ENCODE data around the gene MTA3.
A peak's percentile ranks its signal among the peaks of the same experiment; 100 is the strongest.
"Not testable (repeated sequence)": the region's sequence is repeated elsewhere in the genome, so short reads cannot be mapped to it uniquely, and the experiment has no call there.

MTA3 gene

DNA sequence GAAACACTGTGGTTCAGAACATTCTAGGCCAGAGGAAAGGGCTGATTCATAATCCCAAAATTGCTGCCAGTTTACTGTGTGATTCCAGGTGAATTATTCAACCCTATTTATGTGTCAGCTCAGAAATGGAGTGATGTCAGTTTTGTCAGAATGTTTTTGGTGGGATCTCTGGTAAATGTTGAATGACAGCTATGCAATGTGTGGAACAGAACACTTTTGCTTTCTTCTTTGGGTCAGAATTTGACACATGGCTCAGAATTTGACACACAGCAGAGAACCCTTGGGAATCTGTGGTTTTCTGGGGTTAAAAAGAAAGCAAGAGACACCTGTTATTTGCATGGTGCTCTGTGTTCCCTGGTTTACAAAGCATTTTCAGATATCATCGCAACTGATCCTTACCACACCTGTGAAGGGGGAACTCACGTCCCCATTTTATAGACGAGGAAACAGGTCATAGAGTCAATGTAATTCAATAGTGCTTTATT lies 1.6 kb upstream of the MTA3 start:
- peak overlapping the region; percentile 64 for H3K27ac ChIP-seq
- no peak for DNase-seq (ENCODE audit: low read depth, low spot score)

DNA sequence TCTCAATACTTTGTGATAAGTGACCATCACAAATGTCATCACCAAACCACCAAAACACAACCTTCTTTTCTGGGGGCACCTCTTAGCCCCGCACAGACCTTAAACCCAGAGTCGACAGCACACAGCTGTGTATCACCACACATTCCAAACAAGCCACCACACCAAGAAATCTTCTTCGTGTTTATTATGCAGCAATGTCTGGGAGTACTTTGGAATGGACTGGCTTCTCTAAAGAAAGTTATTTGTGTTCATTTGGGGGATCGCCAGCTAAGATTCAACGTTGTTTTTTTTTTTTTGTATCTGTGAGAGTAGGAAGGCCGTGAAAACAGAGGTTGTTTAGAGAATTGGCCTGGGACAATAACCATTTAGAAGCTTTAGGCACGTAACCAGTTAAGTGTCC lies 1.1 kb upstream of the MTA3 start:
- no peak for DNase-seq (ENCODE audit: low read depth, low spot score)
- H3K27ac ChIP-seq, result peak overlapping the region; percentile 64

DNA sequence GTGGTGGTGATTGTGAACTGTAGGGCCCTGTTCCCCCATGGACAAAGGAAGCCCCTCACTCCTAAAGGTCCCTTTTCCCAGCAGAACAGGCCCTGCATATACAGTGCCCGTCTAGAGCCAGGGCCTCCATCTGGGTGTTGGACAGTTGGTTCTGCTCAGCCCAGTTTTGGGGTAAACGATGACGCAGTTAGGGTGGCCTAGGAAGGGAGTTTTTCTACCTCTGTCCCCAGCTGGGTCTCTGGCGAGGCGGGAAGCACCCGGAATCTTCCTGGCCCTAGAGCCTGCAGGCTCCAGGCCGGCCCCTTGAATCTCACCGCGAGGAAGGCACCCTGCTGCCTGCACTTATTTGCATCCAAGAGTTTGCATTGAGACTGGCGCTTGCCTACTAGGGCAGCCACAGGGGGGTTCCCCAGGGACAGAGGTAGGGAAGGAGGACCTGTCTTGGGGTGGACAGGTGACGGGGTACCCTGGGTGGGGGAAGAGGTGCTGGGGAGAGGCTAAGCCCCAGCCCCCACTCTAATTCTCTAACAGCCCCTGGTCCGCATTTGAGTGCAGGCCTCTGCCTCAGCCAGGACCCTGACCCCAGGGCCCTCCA lies 529 bp upstream of the MTA3 start:
- H3K27ac ChIP-seq, result peak overlapping the region; percentile 64
- DNase-seq (ENCODE audit: low read depth, low spot score), result no peak

DNA sequence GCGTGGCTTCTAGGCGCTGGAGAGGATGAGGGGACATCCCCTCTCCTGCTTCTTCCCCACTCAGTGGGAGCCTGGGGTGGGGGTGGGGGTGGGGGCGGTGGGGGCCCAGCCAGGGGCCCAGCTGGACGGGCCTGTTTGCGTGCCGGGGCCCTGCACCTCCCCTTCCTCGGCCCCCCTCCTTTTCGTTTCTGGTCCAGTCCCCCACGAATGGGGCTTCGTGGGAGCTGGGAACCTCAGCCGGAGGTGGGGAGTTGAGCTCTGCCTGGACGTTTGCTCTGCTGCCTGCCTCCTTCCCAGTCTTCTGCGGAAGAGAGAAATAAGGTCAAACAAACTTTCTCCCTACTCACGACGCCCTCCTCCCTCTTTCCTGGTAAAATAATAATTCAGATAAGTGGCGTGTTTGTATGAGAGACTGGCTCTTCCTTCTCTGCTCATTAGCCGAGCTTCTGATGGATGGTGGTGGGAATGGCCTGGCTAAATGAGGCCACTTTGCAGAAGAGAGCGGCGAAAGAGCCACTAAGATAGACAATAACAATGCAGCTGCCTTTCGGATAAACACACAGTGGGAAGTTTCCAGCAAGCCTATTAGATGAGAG lies 782 bp downstream of the MTA3 start:
- DNase-seq (ENCODE audit: low read depth, low spot score), result no peak
- H3K27ac ChIP-seq, result peak overlapping the region; percentile 64

DNA sequence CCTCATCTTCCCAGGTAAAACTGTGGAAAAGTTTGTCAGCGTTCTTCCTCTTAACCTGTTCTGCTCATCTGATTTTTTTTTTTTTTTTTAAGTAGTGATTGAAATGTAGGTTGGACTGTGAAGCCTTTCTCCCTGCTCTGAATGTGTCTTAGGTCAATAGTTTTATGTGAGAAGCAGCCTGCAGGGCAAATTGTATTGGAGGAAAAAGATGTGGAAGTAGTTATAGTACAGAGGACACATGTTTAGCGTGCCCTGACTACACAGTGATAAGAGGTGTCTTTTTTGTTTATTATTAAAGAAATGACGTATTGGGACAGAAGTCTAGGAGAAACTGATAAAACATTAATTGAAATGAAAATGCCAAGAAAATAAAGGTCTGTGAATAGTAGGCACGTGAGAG lies 1.5 kb downstream of the MTA3 start:
- DNase-seq (ENCODE audit: low read depth, low spot score), result no peak
- peak overlapping the region; percentile 64 for H3K27ac ChIP-seq

DNA sequence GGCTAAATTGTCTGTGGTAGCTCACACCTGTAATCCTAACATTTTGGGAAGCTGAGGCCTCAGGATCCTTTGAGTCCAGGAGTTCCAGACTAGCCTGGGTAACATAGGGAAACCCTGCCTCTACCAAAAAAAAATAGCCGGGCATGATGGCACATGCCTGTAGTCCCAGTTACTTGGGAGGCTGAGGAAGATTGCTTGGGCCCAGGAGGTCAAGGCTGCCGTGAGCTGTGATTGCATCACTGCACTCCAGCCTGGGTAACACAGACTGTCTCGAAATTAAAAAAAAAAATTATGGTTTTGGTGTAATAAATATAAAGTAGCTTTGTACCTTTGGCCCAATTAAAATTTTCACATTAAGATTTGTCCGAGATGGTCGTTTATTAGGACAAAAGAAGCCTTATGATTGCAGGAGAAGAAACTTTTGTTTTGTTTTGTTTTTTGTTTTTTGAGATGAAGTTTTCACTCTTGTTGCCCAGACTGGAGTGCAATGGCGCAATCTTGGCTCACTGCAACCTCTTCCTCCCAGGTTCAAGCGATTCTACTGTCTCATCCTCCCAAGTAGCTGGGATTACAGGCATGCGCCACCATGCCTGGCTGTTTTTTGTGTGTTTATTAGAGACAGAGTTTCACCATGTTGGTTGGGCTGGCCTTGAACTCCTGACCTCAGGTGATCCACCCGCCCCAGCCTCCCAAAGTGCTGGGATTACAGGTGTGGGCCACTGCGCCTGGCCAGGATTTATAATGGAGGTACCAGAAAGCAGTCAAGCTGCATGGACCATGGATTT lies 4.1 kb downstream of the MTA3 start:
- DNase-seq (ENCODE audit: low read depth, low spot score), result no peak
- H3K27ac ChIP-seq, result peak overlapping the region; percentile 21

DNA sequence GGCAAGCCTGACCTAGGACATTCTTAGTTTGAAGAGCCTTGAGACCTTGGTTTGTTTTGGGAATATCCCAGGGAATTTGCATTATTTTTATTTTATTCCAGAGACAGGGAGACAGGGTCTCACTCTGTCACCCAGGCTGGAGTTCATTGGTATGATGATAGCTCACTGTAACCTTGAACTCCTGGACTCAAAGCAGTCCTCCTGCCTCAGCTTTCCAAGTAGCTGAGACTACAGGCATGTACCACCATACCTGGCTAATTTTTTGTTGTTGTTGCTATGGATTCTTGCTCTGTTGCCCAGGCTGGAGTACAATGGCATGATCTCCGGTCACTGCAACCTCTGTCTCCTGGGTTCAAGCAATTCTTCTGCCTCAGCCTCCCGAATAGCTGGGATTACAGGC lies 4.8 kb downstream of the MTA3 start:
- no peak overlapping the region for H3K27ac ChIP-seq
- DNase-seq (ENCODE audit: low read depth, low spot score), result no peak

DNA sequence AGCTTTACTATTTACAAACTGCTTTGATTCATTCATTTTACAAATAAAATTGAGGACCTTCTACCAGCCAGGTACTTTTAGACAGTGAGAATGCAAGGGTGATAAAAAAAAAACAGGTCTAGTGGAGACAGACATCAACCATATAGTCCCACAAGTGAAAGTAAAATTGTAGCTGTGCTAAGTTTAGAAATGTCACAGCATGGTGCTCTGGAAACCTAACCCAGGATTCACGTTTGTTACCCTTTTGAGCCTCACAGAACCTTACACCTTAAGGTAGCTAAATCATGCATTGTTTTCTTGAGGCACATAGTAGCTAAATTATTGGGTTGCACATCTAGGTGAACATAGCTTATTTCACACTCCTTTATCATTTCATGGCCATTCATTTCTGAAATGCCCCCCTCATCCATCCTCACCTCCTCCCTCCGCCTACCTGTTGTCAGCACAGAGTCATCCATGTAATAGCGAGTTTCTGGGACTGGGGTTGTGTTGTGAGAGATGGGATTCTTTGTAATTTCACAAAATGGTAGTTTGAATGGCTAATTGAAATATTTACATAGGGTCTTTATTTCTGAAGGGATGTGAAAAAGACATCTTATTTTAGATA lies 7.1 kb downstream of the MTA3 start:
- no peak overlapping the region for H3K27ac ChIP-seq
- no peak for DNase-seq (ENCODE audit: low read depth, low spot score)

DNA sequence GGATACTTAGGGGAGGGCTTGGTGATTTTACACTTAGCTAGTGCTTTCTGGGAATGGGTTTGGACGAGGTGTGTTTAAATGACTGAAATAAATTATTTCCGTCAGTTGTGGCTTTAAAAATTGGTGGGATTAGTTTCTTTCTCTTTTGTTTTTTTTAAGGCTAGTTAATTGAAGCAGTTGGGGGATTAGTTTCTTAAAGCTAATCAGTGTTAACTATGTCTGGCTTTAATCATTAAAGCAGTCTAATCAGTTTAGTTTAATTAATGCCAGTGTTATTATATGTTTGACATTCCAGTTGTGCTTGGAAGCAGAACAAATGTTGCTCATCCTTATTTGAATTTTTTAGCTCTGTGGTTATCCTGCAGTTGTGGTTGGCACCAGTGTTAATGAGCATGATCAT lies 10.2 kb downstream of the MTA3 start:
- DNase-seq (ENCODE audit: low read depth, low spot score), result no peak
- H3K27ac ChIP-seq, result no peak overlapping the region

DNA sequence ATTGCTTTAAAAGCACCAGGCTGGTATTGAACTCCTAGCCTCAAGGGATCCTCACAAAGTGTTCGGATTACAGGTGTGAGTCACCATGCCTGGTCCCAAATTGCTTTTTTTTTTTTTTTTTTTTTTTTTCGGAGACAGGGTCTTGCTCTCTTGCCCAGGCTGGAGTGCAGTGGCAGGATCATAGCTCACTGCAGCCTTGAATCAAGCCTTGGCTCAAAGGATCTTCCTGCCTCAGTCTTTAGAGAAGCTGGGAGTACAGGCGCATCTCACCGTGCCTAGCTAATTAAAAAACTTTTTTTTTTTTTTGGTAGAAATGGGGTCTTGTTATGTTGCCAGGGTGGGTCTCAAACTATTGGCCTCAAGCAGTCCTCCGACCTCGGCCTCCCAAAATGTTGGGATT lies 12.8 kb downstream of the MTA3 start:
- no peak for DNase-seq (ENCODE audit: low read depth, low spot score)

DNA sequence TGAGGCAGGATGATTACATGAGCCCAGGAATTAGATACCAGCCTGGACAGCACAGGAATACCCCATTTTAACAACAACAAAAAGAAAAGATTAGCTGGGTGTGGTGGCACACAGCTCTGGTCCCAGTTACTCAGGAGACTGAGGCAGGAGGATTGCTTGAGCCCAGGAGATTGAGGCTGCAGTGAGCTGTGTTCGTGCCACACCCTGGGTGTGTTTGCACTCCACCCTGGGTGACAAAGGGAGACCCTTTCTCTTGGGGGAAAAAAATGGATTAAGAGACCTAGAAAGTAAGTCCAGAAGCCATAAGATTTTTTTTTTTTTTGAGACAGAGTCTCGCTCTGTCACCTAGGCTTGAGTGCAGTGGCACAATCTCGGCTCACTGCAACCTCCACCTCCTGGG lies 16.2 kb downstream of the MTA3 start:
- not testable (repeated sequence) for DNase-seq (ENCODE audit: low read depth, low spot score); H3K27ac ChIP-seq

More for the DNA sequence above, 12.8 kb downstream of the MTA3 start:
- H3K27ac ChIP-seq, result no peak overlapping the region

DNA sequence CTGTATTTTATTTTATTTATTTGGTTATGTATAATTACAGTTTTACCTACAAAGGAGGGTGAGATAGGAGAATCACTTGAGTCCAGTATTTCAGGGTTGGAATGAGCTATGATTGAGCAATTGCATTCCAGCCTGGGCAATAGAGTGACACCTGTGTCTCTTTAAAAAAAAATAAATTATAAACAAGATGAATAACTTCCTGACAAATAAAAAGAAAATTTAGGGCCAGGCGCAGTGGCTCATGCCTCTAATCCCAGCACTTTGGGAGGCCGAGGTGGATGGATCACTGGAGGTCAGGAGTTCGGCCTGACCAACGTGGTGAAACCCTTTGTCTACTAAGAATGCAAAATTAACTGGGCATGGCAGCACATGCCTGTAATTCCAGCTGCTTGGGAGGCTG lies 17.3 kb downstream of the MTA3 start:
- DNase-seq (ENCODE audit: low read depth, low spot score), result no peak
- H3K27ac ChIP-seq, result peak overlapping the region; percentile 23

DNA sequence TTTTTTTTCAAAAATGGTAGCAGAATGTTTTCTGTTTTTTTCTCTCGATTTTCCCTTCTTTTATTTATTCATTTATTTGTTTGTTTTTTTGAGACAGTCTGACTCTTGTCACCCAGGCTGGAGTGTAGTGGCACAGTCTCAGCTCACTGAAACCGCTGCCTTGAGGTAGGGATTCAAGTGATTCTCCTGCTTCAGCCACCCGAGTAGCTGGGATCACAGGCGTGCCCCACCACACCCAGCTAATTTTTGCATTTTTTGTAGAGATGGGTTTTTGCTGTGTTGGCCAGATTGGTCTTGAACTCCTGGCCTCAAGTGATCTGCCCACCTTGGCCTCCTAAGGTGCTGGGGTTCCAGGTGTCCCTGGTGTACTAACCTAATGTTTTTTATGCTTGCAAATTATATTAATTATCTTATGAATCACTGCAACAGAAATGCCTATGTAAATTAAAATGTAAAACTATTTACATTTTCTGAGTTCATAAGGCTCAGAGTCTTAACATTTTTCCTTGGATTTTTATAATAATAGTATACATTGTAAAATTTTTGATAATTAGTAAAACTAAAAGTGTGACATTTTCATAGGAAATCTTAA lies 19.2 kb downstream of the MTA3 start:
- no peak for DNase-seq (ENCODE audit: low read depth, low spot score)
- no peak overlapping the region for H3K27ac ChIP-seq

DNA sequence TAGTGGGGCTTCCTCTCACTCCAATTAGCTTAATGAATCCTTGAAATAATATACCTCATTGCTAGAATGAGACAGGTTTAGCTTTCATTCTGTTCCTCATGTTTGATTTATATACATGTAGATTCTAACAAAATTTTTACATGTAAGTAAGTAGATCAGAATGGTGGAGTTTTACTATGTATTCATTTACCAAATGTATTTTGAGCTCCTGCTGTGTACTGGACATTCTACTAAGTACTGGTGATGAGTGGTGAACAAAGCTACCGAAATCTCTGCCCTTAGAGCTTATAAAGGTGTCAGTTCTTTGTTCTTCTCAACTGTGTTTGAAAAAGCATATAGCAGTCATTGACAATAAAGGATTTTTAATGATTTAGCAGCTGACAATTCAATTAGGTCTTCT lies 19.7 kb downstream of the MTA3 start:
- no peak overlapping the region for H3K27ac ChIP-seq
- no peak for DNase-seq (ENCODE audit: low read depth, low spot score)

DNA sequence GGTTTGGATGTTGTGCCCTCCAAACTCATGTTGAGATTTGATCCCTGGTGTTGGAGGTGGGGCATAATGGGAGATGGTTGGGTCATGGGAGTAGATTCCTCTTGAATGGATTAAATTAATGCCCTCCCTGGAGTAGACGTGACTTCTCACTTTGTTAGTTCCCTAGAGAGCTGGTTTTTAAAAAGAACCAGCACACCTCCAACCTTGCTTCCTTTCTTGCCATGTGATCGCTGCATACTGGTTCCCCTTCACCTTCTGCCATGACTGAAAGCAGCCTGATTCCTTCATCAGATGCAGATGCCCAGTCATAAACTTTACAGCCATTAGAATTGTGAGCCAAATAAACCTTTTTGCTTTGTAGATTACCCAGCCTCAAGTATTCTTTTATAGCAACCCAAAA lies 21.7 kb downstream of the MTA3 start:
- DNase-seq (ENCODE audit: low read depth, low spot score), result no peak

DNA sequence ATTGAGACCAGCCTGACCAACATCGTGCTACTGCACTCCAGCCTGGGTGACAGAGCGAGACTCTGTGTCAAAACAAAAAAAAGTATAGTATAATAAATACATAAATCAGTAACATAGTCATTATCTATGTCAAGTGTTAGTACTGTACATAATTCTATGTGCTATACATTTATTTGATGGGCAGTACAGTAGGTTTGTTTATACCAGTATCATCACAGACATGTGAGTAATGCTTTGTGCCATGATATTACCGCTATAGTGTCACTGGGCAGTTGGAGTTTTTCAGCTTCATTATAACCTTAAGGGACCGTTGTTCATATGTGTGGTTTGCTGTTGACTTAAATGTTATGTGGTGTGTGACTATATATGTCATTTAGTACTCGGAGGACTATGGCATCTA lies 24.9 kb downstream of the MTA3 start:
- DNase-seq (ENCODE audit: low read depth, low spot score), result no peak
- no peak overlapping the region for H3K27ac ChIP-seq

More for the DNA sequence above, 21.7 kb downstream of the MTA3 start:
- no peak overlapping the region for H3K27ac ChIP-seq

DNA sequence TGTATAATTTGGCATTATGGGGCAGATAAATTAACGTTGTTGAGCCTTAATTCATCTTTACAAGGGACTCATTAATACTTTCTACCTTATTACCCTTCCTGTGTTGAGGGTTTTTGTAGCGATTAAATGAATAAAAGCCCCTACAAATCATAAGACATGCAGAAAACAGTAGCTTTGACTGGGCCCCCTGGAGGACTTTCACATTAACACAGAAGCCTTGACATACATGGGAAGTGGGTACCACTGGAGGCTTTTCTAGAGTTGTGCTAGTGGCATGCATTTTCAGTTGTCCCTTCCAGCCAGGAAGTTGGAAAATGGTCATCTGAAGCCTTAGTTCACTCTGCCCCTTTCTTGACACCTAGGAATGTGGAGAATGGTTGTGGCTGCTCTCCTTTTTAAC lies 30.2 kb downstream of the MTA3 start:
- no peak overlapping the region for H3K27ac ChIP-seq
- DNase-seq (ENCODE audit: low read depth, low spot score), result no peak

DNA sequence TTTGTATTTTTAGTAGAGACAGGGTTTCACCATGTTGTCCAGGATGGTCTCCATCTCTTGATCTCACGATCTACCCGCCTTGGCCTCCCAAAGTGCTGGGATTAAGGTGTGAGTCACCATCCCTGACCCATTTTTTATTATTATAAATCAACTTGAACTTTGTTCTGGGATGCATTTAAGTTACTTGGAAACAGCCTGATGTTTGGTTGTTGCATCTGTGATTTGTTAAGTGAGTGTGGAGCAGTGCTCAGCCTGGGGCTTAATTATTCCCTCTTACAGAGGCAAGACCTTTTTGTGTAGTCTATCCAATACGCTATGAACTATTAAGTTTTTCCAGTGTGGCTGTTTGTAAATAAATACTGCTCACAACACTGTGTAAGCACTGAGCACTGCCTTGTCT lies 32.6 kb downstream of the MTA3 start:
- H3K27ac ChIP-seq, result no peak overlapping the region
- no peak for DNase-seq (ENCODE audit: low read depth, low spot score)

DNA sequence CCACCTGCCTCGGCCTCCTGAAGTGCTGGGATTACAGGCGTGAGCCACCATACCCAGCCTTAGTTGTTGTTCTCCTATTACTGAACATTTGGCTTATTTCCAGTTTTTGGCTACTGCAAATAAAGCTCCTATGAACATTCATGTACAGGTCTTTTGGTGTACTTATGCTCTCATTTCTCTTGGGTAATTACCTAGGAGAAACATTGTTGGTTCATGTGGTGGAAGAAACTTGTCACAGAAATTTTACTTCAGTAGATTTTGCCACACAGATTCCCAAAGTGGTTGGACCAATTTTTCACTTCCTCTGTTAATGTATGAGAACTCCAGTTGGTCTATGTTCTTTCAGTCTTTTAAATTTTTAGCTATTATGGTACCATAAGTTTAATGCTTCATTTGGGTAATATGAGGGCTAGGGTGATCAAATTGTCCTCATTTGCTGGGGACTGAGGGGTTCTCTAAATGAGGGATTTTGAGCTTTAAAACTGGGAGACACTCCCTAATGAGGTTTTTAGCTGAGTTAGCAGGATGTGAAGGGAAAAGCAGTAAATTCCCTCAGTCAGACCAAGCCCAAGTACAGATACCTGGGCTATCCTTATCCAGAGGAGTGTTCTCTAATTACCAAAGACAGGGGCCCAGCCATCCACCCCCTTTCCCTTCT lies 33.9 kb downstream of the MTA3 start:
- no peak for DNase-seq (ENCODE audit: low read depth, low spot score)
- no peak overlapping the region for H3K27ac ChIP-seq

DNA sequence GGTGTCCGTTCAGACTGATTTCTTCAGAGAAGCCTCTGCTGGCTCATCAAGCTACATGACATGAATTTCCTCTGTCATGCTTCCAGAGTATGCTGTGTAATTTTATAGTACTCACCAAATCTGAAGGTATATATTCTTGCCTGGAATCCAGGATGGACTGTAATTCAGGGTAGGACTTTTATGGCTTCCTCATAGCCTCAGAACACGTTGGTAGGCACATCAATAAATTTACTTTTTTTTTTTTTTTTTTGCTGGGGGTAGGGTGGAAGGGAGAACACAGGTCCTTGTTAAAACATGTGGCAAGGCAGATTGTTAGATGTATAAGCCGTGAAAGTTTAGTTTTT lies 34.4 kb downstream of the MTA3 start:
- DNase-seq (ENCODE audit: low read depth, low spot score), result no peak
- no peak overlapping the region for H3K27ac ChIP-seq

Data from epithelial cell of prostate (primary cell).